Chondrocyte (in vitro differentiated cells): Measurements from ENCODE around the gene GPR12. TPM values are rescaled to one million over a fixed set of nuclear protein-coding genes. Genes with fewer than 3 reads are reported as not detected.

Experiments used
- DNase-seq: peaks from one replicate; pipeline ENCODE4 v3.0.0; 2021; ENCODE audit warnings: mixed read lengths, low spot score
- H3K27ac Mint-ChIP-seq: one replicate; pipeline ENCODE4 v1.8.0; 2021; ENCODE audit warnings: mild to moderate bottlenecking, moderate library complexity, mixed read lengths; ENCODE audit not compliant: unreplicated experiment
- H3K27me3 Mint-ChIP-seq: 2 replicates; pipeline ENCODE4 v1.8.0; 2021; ENCODE audit warnings: low read depth, mixed read lengths
- H3K36me3 Mint-ChIP-seq: 2 replicates; pipeline ENCODE4 v1.8.0; 2021; ENCODE audit warnings: low read depth, mixed read lengths
- H3K4me1 Mint-ChIP-seq: 2 replicates; pipeline ENCODE4 v1.8.0; 2021; ENCODE audit warnings: low read depth, mild to moderate bottlenecking, mixed read lengths
- H3K4me3 Mint-ChIP-seq: one replicate; pipeline ENCODE4 v1.8.0; 2021; ENCODE audit warnings: mild to moderate bottlenecking, moderate library complexity, mixed read lengths; ENCODE audit not compliant: unreplicated experiment
- H3K9me3 Mint-ChIP-seq: 2 replicates; pipeline ENCODE4 v1.8.0; 2021; ENCODE audit warnings: low read depth, mixed read lengths
- CTCF ChIP-seq: fragments of 200-600 bp; sonication (generic); IDR thresholded peaks from 2 replicates; pipeline ENCODE4 v1.5.0; 2021; ENCODE audit warnings: antibody characterized with exemption, mild to moderate bottlenecking, moderate library complexity
- total RNA-seq: library from RNA; stranded (reverse); gene quantifications from 3 replicates; pipeline ENCODE4 v1.2.1, GENCODE V29; 2021

GPR12 gene
- total RNA-seq, 1 donor from 2014 or later, result not detected

- no peak for TF ChIP-seq CTCF
- Mint-ChIP-seq H3K9me3 (no peaks in the 10 kb centered on the region), H3K36me3 (peaks cover 3% of the 10 kb centered on the region), H3K27me3 (peaks cover 7% of the 10 kb centered on the region), H3K4me1 (no peaks in the 10 kb centered on the region), H3K4me3 (no peak overlapping the region), H3K27ac (no peak overlapping the region)
- no peak for DNase-seq
Measured at GRCh38 chr13:26705536-26705935, 55.0 kb downstream of the GPR12 start.

Other genes with a start within 250 kb of the GPR12 start
- gene WASF3, start 203.1 kb downstream of the GPR12 start, total RNA-seq, result 18.5 to 24.9 TPM (median 23.6 TPM) in 3 replicates